Stimulated activated naive B cell treated with anti-CD40 and anti-IgM and Interleukin-4, amounts not matched to agents 10 μg/mL and 1 μg/mL and 100 μg/mL, for 72 hours (primary cell): Measurements from ENCODE around the gene PBXIP1.
"Not testable (repeated sequence)": the region's sequence is repeated elsewhere in the genome, so short reads cannot be mapped to it uniquely, and the experiment has no call there.

Source experiments
- ATAC-seq, 2 donors: fragments of 150-1000 bp; cut with Tn5 transposase; replicated peaks; 2 replicates each; pipeline ENCODE4 v1.10.0; 2021; ENCODE audit warnings: moderate library complexity in 1 of 2
- DNase-seq: peaks from one replicate; pipeline ENCODE4 v3.0.0; 2021
- H3K27ac Mint-ChIP-seq: one replicate; pipeline ENCODE4 v1.8.0; 2022; ENCODE audit warnings: mild to moderate bottlenecking, mixed read lengths
- H3K27me3 Mint-ChIP-seq, 2 donors: one replicate each; pipeline ENCODE4 v1.8.0; 2022; ENCODE audit warnings: mixed read lengths in 2 of 2
- H3K36me3 Mint-ChIP-seq, 2 donors: one replicate each; pipeline ENCODE4 v1.8.0; 2022; ENCODE audit warnings: mixed read lengths in 2 of 2, mild to moderate bottlenecking in 1 of 2
- H3K4me1 Mint-ChIP-seq, 2 donors: one replicate each; pipeline ENCODE4 v1.8.0; 2022; ENCODE audit warnings: mixed read lengths in 2 of 2, mild to moderate bottlenecking in 1 of 2
- H3K4me3 Mint-ChIP-seq, 2 donors: one replicate each; pipeline ENCODE4 v1.8.0; 2022; ENCODE audit warnings: mild to moderate bottlenecking in 2 of 2, mixed read lengths in 2 of 2, moderate library complexity in 1 of 2
- H3K9me3 Mint-ChIP-seq, 2 donors: one replicate each; pipeline ENCODE4 v1.8.0; 2022; ENCODE audit warnings: mixed read lengths in 2 of 2, mild to moderate bottlenecking in 1 of 2

PBXIP1 gene

DNA sequence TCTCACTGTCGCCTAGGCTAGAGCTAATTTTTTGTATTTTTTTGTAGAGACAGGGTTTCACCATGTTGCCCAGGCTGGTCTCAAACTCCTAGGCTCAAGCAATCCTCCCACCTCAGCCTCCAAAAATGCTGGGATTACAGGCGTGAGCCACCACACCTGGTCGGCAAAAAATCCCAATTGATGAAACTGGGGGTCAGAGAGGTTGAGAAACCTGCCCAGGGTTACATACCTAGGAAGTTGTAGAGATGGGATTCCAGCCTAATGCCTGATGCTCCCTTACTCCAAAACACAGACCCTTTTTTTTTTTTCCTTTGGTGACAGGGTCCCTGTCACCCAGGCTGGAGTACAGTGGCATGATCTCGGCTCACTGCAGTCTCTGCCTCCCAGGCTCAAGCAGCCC, 30.8 kb upstream of the PBXIP1 start:
- ATAC-seq, H3K27ac Mint-ChIP-seq, DNase-seq, H3K4me3 Mint-ChIP-seq, H3K27me3 Mint-ChIP-seq, H3K9me3 Mint-ChIP-seq: not testable (repeated sequence)
- Mint-ChIP-seq H3K36me3 (peaks cover 35 to 36% of the 10 kb centered on the region in 2 donors), H3K4me1 (peaks cover 17 to 34% of the 10 kb centered on the region in 2 donors)

DNA sequence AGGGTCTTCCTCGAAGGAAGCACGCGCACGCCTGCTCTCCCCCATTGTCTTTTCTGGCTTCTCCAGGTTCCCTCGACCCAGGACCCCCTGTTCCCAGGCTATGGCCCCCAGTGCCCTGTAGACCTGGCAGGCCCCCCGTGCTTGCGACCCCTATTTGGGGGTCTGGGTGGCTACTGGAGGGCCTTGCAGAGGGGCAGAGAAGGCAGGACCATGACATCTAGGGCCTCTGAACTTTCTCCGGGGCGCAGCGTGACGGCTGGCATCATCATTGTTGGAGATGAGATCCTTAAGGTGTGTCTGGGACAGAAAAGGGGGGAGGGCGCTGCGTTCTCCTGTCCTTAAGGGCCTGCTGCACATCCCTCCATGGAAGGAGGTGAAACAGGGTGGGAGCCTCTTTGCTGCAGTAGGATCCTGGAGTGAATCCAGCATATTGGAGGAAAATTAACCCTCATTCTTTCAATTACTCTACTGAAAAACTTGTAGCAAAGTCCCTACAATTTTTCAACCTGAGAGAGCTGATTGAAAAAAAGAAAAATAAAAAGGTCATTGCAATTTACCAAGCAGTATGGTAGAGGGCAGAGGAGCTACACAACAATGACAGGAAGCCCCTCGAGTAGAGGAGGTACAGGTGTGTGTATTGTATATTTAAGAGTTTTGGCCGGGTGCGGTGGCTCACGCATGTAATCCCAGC, 28.0 kb upstream of the PBXIP1 start:
- ATAC-seq = no peak
- no peaks in the 10 kb centered on the region for H3K9me3 Mint-ChIP-seq
- DNase-seq = no peak
- peaks cover 23 to 27% of the 10 kb centered on the region in 2 donors for H3K36me3 Mint-ChIP-seq
- H3K4me3 Mint-ChIP-seq = no peak overlapping the region
- H3K27me3 Mint-ChIP-seq = no peaks in the 10 kb centered on the region
- H3K4me1 Mint-ChIP-seq = peaks cover 12 to 21% of the 10 kb centered on the region in 2 donors
- peak overlapping the region; percentile 73 for H3K27ac Mint-ChIP-seq

DNA sequence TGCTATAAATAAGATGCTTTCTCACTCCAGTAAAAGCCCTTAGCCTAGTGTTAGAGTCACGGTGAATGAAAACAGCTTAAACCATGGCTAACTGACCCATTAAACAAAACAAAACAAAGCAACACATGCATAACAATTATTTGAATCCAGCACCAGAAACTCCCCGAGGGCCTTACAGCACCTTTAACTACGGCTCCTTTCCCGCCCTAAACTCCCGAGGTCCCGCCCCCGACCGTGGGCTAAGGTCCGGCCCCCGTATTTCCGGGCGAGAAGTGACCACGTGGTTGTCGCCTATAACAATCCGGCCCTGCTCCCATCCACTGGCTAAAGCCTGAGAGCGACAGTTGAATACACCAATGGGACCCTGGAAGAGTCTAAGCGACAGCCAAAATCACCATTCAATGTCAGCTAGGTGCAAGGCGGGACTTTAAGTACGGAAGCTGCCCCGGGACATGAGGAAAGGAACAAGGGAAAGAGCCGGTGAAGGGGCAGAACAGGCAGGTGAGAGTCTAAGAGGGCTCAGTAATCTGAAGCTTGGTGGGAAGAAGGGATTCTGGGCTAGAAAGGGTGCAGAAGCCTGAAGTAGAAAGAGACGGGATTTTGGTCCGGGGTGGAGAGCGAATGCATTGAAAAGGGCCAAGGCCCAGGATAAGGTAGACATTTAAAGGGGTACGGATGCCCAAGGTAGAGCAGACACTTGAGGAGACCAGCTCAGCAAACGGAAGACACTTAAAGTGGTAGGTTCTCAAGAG, 27.2 kb upstream of the PBXIP1 start, which contains the start of gene FLAD1:
Gene FLAD1, plus strand, starts transcription at position 448 of the 752 bp plus-strand sequence. CDS start 351 bp downstream, outside the sequence.
- ATAC-seq = peak; percentile 100
- Mint-ChIP-seq H3K27me3 (no peaks in the 10 kb centered on the region), H3K4me1 (peaks cover 7 to 13% of the 10 kb centered on the region in 2 donors), H3K4me3 (no peak within 1 kb of the TSS), H3K9me3 (no peaks in the 10 kb centered on the region), H3K36me3 (peaks cover 16 to 19% of the 10 kb centered on the region in 2 donors), H3K27ac (peak within 1 kb of the TSS; percentile 73)
- peak; percentile 97 for DNase-seq

DNA sequence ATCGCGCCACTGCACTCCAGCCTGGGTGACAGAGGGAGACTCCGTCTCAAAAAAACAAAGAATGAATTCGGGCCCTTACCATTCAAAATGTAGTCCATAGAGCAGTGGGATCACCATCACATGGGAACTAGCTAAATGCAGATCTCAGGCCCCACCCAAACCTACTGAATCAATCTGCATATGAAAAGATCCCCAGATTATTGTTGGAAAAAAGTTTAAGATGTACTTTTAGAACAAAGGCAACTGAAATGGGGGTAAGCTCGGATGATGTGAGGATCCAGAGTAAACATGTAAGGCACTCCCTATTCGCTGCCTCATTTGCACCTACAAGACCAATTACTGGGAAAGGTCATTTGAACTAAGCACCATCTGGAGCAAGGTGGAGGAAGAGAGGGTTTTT, 26.4 kb upstream of the PBXIP1 start:
- Mint-ChIP-seq H3K9me3 (no peaks in the 10 kb centered on the region), H3K27ac (no peak overlapping the region), H3K4me3 (no peak overlapping the region), H3K4me1 (peaks cover 8 to 17% of the 10 kb centered on the region in 2 donors), H3K36me3 (peaks cover 14 to 17% of the 10 kb centered on the region in 2 donors), H3K27me3 (no peaks in the 10 kb centered on the region)
- ATAC-seq (no peak), DNase-seq (no peak)

DNA sequence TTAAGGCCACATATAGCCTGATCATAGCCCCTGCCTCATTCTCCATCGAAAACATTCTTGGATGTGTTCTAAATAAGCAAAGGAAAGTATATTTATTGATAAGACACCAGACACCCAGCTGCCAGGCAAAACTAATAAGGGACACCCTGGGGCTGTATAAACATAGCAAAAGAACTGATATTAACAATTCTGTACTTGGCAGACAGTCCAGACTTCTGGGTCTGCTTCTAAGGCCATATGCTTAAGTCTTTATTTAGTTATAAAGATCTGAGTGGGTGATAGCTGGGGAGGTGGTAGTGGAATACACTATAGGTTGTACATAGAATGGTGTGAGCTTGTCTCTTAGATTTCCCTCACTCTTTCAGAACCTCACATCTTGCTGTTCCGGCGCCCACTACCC, 22.5 kb upstream of the PBXIP1 start:
- H3K4me3 Mint-ChIP-seq = no peak overlapping the region
- H3K9me3 Mint-ChIP-seq = no peaks in the 10 kb centered on the region
- ATAC-seq = no peak
- H3K4me1 Mint-ChIP-seq = peaks cover 7 to 8% of the 10 kb centered on the region in 2 donors
- DNase-seq = no peak
- H3K27me3 Mint-ChIP-seq = no peaks in the 10 kb centered on the region
- no peak overlapping the region for H3K27ac Mint-ChIP-seq
- peaks cover 10 to 13% of the 10 kb centered on the region in 2 donors for H3K36me3 Mint-ChIP-seq

DNA sequence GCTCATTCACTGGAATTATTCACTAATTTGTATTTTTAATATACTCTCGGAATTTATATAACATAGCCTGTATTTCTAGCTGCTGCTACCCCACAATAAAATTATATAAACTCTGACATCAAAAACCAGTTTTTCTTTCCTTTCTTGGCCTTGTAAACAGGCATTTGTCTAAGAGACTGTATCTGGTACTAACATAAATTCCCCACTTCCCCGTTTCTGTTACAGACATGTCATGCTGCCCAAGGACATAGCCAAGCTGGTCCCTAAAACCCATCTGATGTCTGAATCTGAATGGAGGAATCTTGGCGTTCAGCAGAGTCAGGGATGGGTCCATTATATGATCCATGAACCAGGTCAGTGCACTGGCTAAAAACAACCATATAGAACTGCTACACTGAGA, 21.9 kb upstream of the PBXIP1 start:
- H3K9me3 Mint-ChIP-seq, ATAC-seq, H3K4me3 Mint-ChIP-seq, H3K27me3 Mint-ChIP-seq, DNase-seq: not testable (repeated sequence)
- peak overlapping the region; percentile 81 for H3K27ac Mint-ChIP-seq
- H3K36me3 Mint-ChIP-seq = peaks cover 10 to 13% of the 10 kb centered on the region in 2 donors
- peaks cover 10% of the 10 kb centered on the region in 2 donors for H3K4me1 Mint-ChIP-seq

DNA sequence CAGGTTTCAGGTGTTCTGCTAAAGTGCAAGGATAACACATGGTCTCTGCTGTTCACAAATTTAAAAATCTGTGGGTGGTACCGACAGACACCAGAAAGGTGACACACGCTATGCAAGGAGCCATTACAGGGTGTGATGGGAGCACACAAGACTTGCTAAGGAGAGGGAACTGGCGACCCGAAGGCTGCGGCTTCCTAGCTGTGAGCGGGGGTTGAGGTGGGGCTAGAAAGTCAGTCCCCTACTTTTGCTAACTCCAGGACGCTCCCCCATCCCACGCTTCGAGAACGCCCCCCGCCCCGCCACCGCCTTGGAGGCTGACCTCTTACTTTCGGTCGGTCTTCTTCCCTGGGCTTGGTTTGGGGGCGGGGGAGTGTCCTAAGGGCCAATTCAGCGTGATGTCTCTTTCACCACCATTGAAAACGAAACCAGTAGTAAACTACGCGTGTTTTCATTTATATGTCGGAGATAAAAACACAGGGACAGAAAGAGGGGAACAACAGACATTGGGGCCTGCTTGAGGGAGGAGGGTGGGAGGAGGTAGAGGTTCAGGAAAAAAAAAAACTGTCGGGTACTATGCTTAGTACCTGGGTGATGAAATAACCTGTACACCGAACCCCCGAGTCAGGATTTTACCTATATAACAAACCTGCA, 19.6 kb upstream of the PBXIP1 start:
- Mint-ChIP-seq H3K9me3 (no peaks in the 10 kb centered on the region), H3K4me3 (no peak overlapping the region), H3K27me3 (no peaks in the 10 kb centered on the region), H3K4me1 (peaks cover 28 to 29% of the 10 kb centered on the region in 2 donors), H3K36me3 (peaks cover 12 to 24% of the 10 kb centered on the region in 2 donors), H3K27ac (no peak overlapping the region)
- ATAC-seq (peak; percentile 22 to 26), DNase-seq (peak; percentile 65)

DNA sequence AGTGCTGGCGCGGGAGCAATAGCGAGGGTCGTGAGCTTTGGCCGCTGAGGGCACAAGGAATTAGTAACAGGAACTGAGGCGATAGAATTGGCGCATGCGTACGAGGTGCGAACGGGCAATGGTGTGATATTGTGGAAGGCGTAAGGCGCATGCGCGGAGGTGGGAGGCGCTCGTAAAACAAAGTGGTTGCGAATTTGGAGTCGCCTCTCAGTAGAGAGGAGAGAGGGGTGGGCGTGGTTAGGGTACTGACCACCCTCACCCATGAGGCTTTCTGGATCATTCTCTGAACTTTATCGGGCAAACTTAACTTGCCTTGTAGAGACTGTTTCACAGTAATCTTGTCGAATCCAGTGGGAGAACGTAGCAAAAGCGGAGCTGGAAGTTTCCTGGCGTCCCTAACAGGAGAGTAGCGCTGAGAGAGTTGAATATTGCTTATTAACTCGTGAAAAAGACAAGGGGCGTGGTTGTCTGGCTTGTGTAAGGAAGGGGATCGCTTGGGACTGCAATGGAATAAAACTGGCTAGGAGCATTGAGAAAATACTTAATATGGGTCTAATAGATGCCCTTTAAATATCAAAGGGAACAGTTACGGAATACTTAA, 19.0 kb upstream of the PBXIP1 start:
- Mint-ChIP-seq H3K36me3 (peaks cover 12 to 24% of the 10 kb centered on the region in 2 donors), H3K4me1 (peaks cover 28 to 35% of the 10 kb centered on the region in 2 donors), H3K9me3 (no peaks in the 10 kb centered on the region), H3K27ac (no peak overlapping the region), H3K4me3 (no peak overlapping the region), H3K27me3 (no peaks in the 10 kb centered on the region)
- peak; percentile 60 to 67 for ATAC-seq
- peak; percentile 93 for DNase-seq

DNA sequence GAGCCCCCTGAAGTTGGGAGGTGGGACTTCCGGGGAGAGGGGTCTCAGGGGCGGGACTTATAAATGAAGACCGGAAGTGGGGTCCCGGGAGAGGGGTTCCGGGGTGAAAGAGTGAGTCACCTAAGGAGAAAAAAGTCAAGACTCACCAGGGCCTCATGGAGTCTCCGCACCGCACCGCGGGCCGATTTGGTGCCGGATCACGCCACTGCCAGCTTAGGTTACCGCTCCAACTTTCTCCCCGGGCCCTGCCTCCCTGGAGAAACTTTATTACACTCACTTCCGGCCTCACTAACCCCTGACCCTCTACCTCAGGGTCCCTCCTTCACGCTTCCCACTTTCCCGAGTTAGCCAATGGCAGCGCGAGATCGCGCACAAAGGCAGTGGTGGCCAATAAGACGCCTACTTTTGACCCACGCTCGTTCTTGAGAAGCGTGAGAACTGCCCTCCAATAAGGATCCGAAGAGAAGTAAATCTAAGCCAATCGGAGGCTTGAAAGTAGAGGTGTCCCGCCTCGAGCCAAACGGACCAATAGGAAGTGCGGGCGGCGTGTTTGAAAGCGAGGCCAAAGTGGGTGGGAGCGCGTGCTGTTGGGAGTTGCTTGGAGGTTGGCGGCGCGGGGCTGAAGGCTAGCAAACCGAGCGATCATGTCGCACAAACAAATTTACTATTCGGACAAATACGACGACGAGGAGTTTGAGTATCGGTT, 18.4 kb upstream of the PBXIP1 start, which contains the start of gene CKS1B:
Gene CKS1B, plus strand, starts transcription at position 580 of the 706 bp plus-strand sequence. Its CDS starts 65 bp downstream, at position 645.
- no peaks in the 10 kb centered on the region for H3K27me3 Mint-ChIP-seq
- H3K9me3 Mint-ChIP-seq = no peaks in the 10 kb centered on the region

DNA sequence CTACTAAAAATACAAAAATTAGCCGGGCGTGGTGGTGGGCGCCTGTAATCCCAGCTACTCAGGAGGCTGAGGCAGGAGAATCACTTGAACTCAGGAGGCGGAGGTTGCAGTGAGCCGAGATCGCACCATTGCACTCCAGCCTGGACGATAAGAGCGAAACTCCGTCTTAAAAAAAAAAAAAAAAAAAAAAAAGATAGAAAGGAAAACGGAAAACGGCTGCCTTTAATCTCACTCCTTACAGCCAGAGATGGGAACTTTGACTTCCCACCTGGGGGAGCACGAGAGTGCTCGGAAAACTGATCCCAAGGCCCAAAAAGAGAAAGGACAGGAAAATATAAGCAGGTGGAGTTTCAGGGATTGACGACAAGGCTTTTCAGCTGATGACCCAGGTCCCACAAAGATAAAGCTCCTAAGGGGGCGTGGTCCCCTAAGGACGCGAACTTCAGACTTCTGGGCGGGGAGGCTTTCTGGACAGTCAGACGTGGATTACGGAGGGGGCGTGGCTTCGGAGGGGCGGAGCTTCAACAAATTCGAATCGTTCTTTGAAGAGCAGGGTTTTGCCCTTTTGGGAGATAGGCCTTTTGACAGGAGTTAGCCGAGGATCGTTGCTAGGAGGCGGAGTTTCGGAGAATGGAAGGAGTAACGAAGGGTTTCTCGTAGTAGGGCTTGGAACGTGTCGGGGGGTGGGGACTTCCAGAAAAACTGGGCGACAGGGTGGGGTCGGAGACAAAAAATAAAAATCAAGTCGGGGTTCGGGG, 17.6 kb upstream of the PBXIP1 start:
- peak; percentile 91 for DNase-seq
- peaks cover 20 to 30% of the 10 kb centered on the region in 2 donors for H3K36me3 Mint-ChIP-seq
- ATAC-seq = peak; percentile 30 to 35
- H3K4me3 Mint-ChIP-seq = no peak overlapping the region
- H3K27ac Mint-ChIP-seq = no peak overlapping the region
- H3K9me3 Mint-ChIP-seq = no peaks in the 10 kb centered on the region
- no peaks in the 10 kb centered on the region for H3K27me3 Mint-ChIP-seq
- H3K4me1 Mint-ChIP-seq = peaks cover 37 to 49% of the 10 kb centered on the region in 2 donors

More for the DNA sequence above, 18.4 kb upstream of the PBXIP1 start, which contains the start of gene CKS1B:
- H3K4me3 Mint-ChIP-seq = no peak within 1 kb of the TSS
- H3K27ac Mint-ChIP-seq = no peak within 1 kb of the TSS
- peak; percentile 98 for DNase-seq
- H3K36me3 Mint-ChIP-seq = peaks cover 14 to 25% of the 10 kb centered on the region in 2 donors
- peak; percentile 83 to 84 for ATAC-seq
- peaks cover 33 to 42% of the 10 kb centered on the region in 2 donors for H3K4me1 Mint-ChIP-seq

DNA sequence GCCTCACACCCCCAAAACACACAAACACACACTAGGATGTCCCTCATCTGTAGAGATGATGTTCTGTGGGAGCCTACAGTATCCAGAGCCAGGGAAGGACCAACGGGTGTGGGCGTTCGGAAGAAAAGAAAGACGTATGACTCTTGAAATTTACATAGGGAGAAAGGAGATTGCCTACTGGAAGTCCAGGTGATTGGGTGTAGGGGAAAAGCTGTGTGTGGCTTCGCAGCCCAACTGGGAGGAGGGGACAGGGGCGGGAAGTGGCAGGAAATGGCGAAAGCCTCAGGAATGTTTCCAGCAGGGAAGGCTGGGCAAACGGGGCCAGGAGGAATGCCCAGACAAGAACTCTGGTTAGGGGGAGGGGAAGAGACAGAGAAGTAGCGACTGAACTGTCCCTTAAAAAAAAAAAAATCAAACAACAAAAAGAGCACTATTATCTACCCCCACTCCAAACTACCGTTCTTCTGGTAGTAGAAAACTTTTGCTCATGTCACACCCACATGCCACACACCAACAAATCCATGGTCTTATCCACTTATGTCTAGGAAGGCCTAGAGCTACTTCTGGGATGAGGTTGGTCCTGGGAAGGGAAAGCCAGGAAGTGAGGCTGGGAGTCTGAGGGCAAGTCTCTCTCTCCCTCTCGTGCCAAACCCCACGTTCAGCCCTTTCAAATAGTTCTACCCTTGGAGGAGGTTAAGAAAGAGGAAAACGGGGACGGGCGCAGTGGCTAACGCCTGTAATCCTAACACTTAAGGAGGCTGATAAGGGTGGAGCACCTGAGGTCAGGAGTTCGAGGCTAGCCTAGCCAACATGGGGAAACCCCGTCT, 16.8 kb upstream of the PBXIP1 start:
- ATAC-seq (no peak), DNase-seq (no peak)
- no peaks in the 10 kb centered on the region for H3K9me3 Mint-ChIP-seq
- H3K27me3 Mint-ChIP-seq = no peaks in the 10 kb centered on the region
- peak overlapping the region in 1 of 2 donors; percentile 69 for H3K4me3 Mint-ChIP-seq
- peaks cover 34 to 53% of the 10 kb centered on the region in 2 donors for H3K4me1 Mint-ChIP-seq
- peaks cover 22 to 35% of the 10 kb centered on the region in 2 donors for H3K36me3 Mint-ChIP-seq
- H3K27ac Mint-ChIP-seq = peak overlapping the region; percentile 56

DNA sequence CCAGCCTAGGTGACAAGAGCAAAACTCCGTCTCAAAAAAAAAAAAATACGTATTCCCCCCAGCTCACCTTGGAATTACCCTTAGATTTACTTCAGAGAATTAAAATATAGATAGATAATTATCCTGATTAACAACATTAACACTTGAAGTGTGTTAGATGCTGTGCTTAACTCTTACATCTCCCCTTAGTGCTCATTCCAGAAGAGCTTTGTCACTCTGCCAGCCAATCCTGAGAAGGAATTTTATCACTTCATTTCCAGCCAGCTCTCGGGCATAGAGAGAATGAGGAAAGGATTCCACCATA, 16.3 kb upstream of the PBXIP1 start:
- H3K9me3 Mint-ChIP-seq = no peaks in the 10 kb centered on the region
- peaks cover 28 to 41% of the 10 kb centered on the region in 2 donors for H3K36me3 Mint-ChIP-seq
- ATAC-seq (no peak), DNase-seq (no peak)
- H3K27ac Mint-ChIP-seq = peak overlapping the region; percentile 56
- no peaks in the 10 kb centered on the region for H3K27me3 Mint-ChIP-seq
- H3K4me3 Mint-ChIP-seq = peak overlapping the region in 1 of 2 donors; percentile 69
- peaks cover 34 to 50% of the 10 kb centered on the region in 2 donors for H3K4me1 Mint-ChIP-seq
